Chondrocyte (in vitro differentiated cells): ENCODE measurements around the gene MYH10. TPM values are rescaled to one million over a fixed set of nuclear protein-coding genes. Genes with fewer than 3 reads are reported as not detected.
A peak's percentile ranks its signal among the peaks of the same experiment; 100 is the strongest.

Experiments
- DNase-seq: peaks from one replicate; pipeline ENCODE4 v3.0.0; 2021; ENCODE audit warnings: mixed read lengths, low spot score
- H3K27ac Mint-ChIP-seq: one replicate; pipeline ENCODE4 v1.8.0; 2021; ENCODE audit warnings: mild to moderate bottlenecking, moderate library complexity, mixed read lengths; ENCODE audit not compliant: unreplicated experiment
- H3K27me3 Mint-ChIP-seq: 2 replicates; pipeline ENCODE4 v1.8.0; 2021; ENCODE audit warnings: low read depth, mixed read lengths
- H3K36me3 Mint-ChIP-seq: 2 replicates; pipeline ENCODE4 v1.8.0; 2021; ENCODE audit warnings: low read depth, mixed read lengths
- H3K4me1 Mint-ChIP-seq: 2 replicates; pipeline ENCODE4 v1.8.0; 2021; ENCODE audit warnings: low read depth, mild to moderate bottlenecking, mixed read lengths
- H3K4me3 Mint-ChIP-seq: one replicate; pipeline ENCODE4 v1.8.0; 2021; ENCODE audit warnings: mild to moderate bottlenecking, moderate library complexity, mixed read lengths; ENCODE audit not compliant: unreplicated experiment
- H3K9me3 Mint-ChIP-seq: 2 replicates; pipeline ENCODE4 v1.8.0; 2021; ENCODE audit warnings: low read depth, mixed read lengths
- total RNA-seq: library from RNA; stranded (reverse); gene quantifications from 3 replicates; pipeline ENCODE4 v1.2.1, GENCODE V29; 2021
- TF ChIP-seq, protein P1 (sequence below): fragments of 200-600 bp; sonication (generic); IDR thresholded peaks from 2 replicates; pipeline ENCODE4 v1.5.0; 2021; ENCODE audit warnings: antibody characterized with exemption, mild to moderate bottlenecking, moderate library complexity

The MYH10 gene
- total RNA-seq, 1 donor from 2014 or later = 296 TPM

DNA sequence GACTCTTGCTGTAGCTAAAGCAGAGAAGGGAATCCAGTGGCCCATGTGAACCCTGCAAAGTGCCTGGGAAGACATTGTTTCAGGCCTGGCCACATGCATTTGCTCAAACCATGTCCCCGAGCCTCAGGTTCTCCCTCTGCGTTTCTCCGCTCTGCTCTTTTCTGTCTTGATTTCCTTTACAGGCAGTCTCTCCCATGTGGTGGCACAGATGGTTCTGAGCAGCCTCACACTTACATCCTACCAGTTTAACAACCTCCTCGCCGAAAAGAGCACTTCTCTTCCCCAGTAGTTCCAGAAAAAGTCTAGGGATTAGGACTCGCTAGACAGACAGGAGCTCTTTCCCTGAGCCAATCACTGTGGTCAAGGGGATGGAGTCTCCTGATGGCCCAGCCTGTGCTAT lies 28.3 kb upstream of the MYH10 start:
- Mint-ChIP-seq H3K4me1 (no peaks in the 10 kb centered on the region), H3K36me3 (peaks cover 5% of the 10 kb centered on the region), H3K27ac (no peak overlapping the region), H3K4me3 (no peak overlapping the region), H3K27me3 (no peaks in the 10 kb centered on the region), H3K9me3 (peaks cover 13% of the 10 kb centered on the region)
- TF ChIP-seq, protein P1, sequence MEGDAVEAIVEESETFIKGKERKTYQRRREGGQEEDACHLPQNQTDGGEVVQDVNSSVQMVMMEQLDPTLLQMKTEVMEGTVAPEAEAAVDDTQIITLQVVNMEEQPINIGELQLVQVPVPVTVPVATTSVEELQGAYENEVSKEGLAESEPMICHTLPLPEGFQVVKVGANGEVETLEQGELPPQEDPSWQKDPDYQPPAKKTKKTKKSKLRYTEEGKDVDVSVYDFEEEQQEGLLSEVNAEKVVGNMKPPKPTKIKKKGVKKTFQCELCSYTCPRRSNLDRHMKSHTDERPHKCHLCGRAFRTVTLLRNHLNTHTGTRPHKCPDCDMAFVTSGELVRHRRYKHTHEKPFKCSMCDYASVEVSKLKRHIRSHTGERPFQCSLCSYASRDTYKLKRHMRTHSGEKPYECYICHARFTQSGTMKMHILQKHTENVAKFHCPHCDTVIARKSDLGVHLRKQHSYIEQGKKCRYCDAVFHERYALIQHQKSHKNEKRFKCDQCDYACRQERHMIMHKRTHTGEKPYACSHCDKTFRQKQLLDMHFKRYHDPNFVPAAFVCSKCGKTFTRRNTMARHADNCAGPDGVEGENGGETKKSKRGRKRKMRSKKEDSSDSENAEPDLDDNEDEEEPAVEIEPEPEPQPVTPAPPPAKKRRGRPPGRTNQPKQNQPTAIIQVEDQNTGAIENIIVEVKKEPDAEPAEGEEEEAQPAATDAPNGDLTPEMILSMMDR = no peak
- DNase-seq = no peak

DNA sequence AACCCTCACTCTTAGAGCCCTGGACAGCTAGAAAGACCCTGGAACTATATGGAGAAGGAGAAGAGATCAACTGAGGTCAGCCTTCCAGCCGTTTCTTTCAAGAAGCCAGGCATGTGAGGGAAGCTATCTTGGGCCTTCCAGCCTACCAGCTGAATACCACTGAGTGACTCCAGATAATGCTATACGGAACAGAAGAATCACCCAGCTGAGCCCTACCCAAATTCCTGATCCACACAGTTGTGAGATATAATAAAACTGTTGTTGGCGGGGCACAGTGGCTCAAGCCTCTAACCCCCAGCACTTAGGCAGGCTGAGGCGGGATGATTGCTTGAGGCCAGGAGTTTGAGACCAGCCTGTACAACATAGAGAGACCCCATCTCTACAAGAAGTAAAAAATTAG lies 26.2 kb upstream of the MYH10 start:
- TF ChIP-seq, protein P1 = no peak
- H3K4me3 Mint-ChIP-seq = no peak overlapping the region
- H3K9me3 Mint-ChIP-seq = peaks cover 13% of the 10 kb centered on the region
- no peak overlapping the region for H3K27ac Mint-ChIP-seq
- no peak for DNase-seq
- H3K27me3 Mint-ChIP-seq = no peaks in the 10 kb centered on the region
- H3K36me3 Mint-ChIP-seq = peaks cover 5% of the 10 kb centered on the region
- H3K4me1 Mint-ChIP-seq = no peaks in the 10 kb centered on the region

DNA sequence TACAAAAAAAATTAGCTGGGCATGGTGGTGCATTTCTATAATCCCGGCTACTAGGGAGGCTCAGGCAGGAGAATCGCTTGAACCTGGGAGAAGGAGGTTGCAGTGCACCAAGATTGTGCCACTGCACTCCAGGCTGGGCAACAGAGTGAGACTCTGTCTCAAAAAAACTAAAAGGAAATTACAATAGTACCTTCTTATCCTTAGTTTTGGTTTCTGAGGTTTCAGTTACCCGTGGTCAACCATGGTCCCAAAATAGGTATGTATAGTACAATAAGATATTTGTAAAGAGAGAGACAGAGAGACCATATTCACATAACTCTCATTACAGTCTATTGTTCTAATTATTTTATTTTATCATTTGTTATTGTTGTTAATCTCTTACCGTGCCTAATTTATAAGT lies 24.3 kb upstream of the MYH10 start:
- TF ChIP-seq, protein P1 = no peak
- peaks cover 12% of the 10 kb centered on the region for H3K4me1 Mint-ChIP-seq
- H3K27ac Mint-ChIP-seq = no peak overlapping the region
- no peak for DNase-seq
- no peak overlapping the region for H3K4me3 Mint-ChIP-seq
- no peaks in the 10 kb centered on the region for H3K27me3 Mint-ChIP-seq
- H3K9me3 Mint-ChIP-seq = peaks cover 13% of the 10 kb centered on the region
- H3K36me3 Mint-ChIP-seq = peaks cover 5% of the 10 kb centered on the region

DNA sequence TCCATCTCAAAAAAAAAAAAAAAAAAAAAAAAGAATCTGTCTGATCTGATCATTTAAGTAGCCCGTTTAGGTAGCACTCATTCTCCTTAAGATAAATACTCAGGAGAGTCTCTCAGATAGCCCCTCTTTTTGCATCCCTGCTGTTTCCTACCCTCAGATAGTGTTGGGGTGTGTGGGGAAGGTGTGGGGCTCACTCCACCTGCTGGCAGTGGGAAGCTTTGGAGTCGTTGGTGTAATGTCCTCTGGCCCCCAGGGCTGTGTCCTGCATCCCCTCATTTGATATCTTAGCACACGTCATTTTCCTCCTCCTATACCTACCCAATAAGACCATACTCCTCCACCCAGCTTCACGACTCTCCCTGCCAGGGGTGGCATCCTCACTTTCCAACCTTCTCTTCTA lies 20.5 kb upstream of the MYH10 start:
- peaks cover 19% of the 10 kb centered on the region for H3K4me1 Mint-ChIP-seq
- H3K9me3 Mint-ChIP-seq = peaks cover 3% of the 10 kb centered on the region
- H3K27me3 Mint-ChIP-seq = no peaks in the 10 kb centered on the region
- H3K27ac Mint-ChIP-seq = peak overlapping the region; percentile 63
- TF ChIP-seq, protein P1 = peak; percentile 7
- no peak overlapping the region for H3K4me3 Mint-ChIP-seq
- no peaks in the 10 kb centered on the region for H3K36me3 Mint-ChIP-seq
- no peak for DNase-seq

DNA sequence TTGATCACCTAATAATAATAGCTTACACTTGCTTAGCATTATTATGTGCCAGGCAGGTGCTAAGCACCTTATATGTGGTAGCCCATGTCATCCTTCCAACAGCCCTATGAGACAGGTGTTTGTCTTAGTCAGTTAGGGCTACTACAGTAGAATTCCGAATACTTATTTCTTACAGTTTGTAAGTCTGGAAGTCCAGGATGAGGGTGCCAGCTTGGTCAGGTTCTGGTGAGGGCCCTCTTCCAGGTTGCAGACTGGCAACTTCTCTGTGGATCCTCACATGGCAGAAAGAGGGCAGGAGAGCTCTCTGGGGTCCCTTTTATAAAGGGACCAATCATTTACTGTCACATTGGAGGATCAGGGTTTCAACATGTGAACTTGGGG lies 19.6 kb upstream of the MYH10 start:
- no peak for DNase-seq
- peaks cover 19% of the 10 kb centered on the region for H3K4me1 Mint-ChIP-seq
- no peak overlapping the region for H3K4me3 Mint-ChIP-seq
- no peaks in the 10 kb centered on the region for H3K36me3 Mint-ChIP-seq
- H3K9me3 Mint-ChIP-seq = peaks cover 3% of the 10 kb centered on the region
- peak overlapping the region; percentile 81 for H3K27ac Mint-ChIP-seq
- TF ChIP-seq, protein P1 = no peak
- H3K27me3 Mint-ChIP-seq = no peaks in the 10 kb centered on the region
